Measurements from ENCODE around the gene HEYL. TPM values are rescaled to one million over a fixed set of nuclear protein-coding genes. Genes with fewer than 3 reads are reported as not detected.

The HEYL gene
- total RNA-seq, 1 experiment from 2014 or later = 3.4 TPM

- ChIA-PET CTCF (no interaction called here), POLR2A (no interaction called here)
- Mint-ChIP-seq H3K36me3 (ENCODE audit: insufficient read depth, unreplicated experiment) (no peaks in the 10 kb centered on the region), H3K4me3 (ENCODE audit: unreplicated experiment) (no peak overlapping the region), H3K4me1 (ENCODE audit: low read depth, unreplicated experiment) (no peaks in the 10 kb centered on the region), H3K27me3 (ENCODE audit: insufficient read depth, unreplicated experiment) (no peaks in the 10 kb centered on the region), H3K9me3 (ENCODE audit: unreplicated experiment) (no peaks in the 10 kb centered on the region), H3K27ac (ENCODE audit: unreplicated experiment) (no peak overlapping the region)
- intact Hi-C loops (cut with micrococcal nuclease; ENCODE audit: unreplicated experiment) = no loop called here
- no peak for TF ChIP-seq CTCF (IDR thresholded peaks at IDR 0.05; ENCODE audit: insufficient read depth in 1 of 2, low read depth in 1 of 2, low read length in 1 of 2, severe bottlenecking in 1 of 2, unreplicated experiment in 1 of 2)
- Histone ChIP-seq H3K27me3 (replicated peaks; ENCODE audit: control insufficient read depth, insufficient read depth, low read length) (no peaks in the 10 kb centered on the region), H3K4me3 (ENCODE audit: low read depth, low read length) (no peak overlapping the region), H3K9me3 (no peaks in the 10 kb centered on the region), H3K36me3 (ENCODE audit: control insufficient read depth, insufficient read depth, low read length) (no peaks in the 10 kb centered on the region), H3K4me1 (no peaks in the 10 kb centered on the region)
- DNase-seq = no peak
- BruUV-seq (replicated peaks) = no TSS peak
Observed at GRCh38 chr1:39596163-39596562, 43.3 kb downstream of the HEYL start.

GRCh38 chr1:39593386-39593785, 46.1 kb downstream of the HEYL start:
- H3K27me3 Mint-ChIP-seq (ENCODE audit: insufficient read depth, unreplicated experiment) = no peaks in the 10 kb centered on the region

GRCh38 chr1:39592069-39592468, 47.4 kb downstream of the HEYL start:
- Mint-ChIP-seq H3K27me3 (ENCODE audit: insufficient read depth, unreplicated experiment) (no peaks in the 10 kb centered on the region), H3K9me3 (ENCODE audit: unreplicated experiment) (no peaks in the 10 kb centered on the region), H3K36me3 (ENCODE audit: insufficient read depth, unreplicated experiment) (peaks cover 8% of the 10 kb centered on the region), H3K4me1 (ENCODE audit: low read depth, unreplicated experiment) (no peaks in the 10 kb centered on the region), H3K27ac (ENCODE audit: unreplicated experiment) (no peak overlapping the region), H3K4me3 (ENCODE audit: unreplicated experiment) (no peak overlapping the region)
- no peaks in the 10 kb centered on the region for H3K36me3 ChIP-seq (ENCODE audit: control insufficient read depth, insufficient read depth, low read length)
- no peak for TF ChIP-seq CTCF (IDR thresholded peaks at IDR 0.05; ENCODE audit: insufficient read depth in 1 of 2, low read depth in 1 of 2, low read length in 1 of 2, severe bottlenecking in 1 of 2, unreplicated experiment in 1 of 2)
- no peaks in the 10 kb centered on the region for H3K27me3 ChIP-seq (replicated peaks; ENCODE audit: control insufficient read depth, insufficient read depth, low read length)
- H3K4me1 ChIP-seq = no peaks in the 10 kb centered on the region
- no peaks in the 10 kb centered on the region for H3K9me3 ChIP-seq
- POLR2A ChIA-PET = interaction anchor here (0.9 kb wide), 1 partner anchor 19 kb away, joined by 3 read pairs; no protein-coding TSS in a partner anchor
- intact Hi-C loops (cut with micrococcal nuclease; ENCODE audit: unreplicated experiment) = no loop called here
- no TSS peak for BruUV-seq (replicated peaks)
- no peak for DNase-seq
- CTCF ChIA-PET = no interaction called here
- no peak overlapping the region for H3K4me3 ChIP-seq (ENCODE audit: low read depth, low read length)

More at GRCh38 chr1:39593386-39593785, 46.1 kb downstream of the HEYL start:
- no peak for TF ChIP-seq CTCF (IDR thresholded peaks at IDR 0.05; ENCODE audit: insufficient read depth in 1 of 2, low read depth in 1 of 2, low read length in 1 of 2, severe bottlenecking in 1 of 2, unreplicated experiment in 1 of 2)
- no peaks in the 10 kb centered on the region for H3K4me1 ChIP-seq
- intact Hi-C loops (cut with micrococcal nuclease; ENCODE audit: unreplicated experiment) = no loop called here
- H3K36me3 ChIP-seq (ENCODE audit: control insufficient read depth, insufficient read depth, low read length) = no peaks in the 10 kb centered on the region
- Mint-ChIP-seq H3K4me1 (ENCODE audit: low read depth, unreplicated experiment) (no peaks in the 10 kb centered on the region), H3K36me3 (ENCODE audit: insufficient read depth, unreplicated experiment) (peaks cover 8% of the 10 kb centered on the region), H3K4me3 (ENCODE audit: unreplicated experiment) (no peak overlapping the region), H3K9me3 (ENCODE audit: unreplicated experiment) (no peaks in the 10 kb centered on the region), H3K27ac (ENCODE audit: unreplicated experiment) (no peak overlapping the region)
- no TSS peak for BruUV-seq (replicated peaks)
- ChIA-PET POLR2A (no interaction called here), CTCF (no interaction called here)
- no peak overlapping the region for H3K4me3 ChIP-seq (ENCODE audit: low read depth, low read length)
- no peaks in the 10 kb centered on the region for H3K9me3 ChIP-seq
- no peaks in the 10 kb centered on the region for H3K27me3 ChIP-seq (replicated peaks; ENCODE audit: control insufficient read depth, insufficient read depth, low read length)
- no peak for DNase-seq
